Stimulated activated CD8-positive, alpha-beta memory T cell treated with anti-CD3 and anti-CD28 coated beads, Interleukin-12 subunit alpha, Interleukin-12 subunit beta, amount 100 ng/mL, for 4 hours (primary cell): ENCODE measurements around the gene OGT.
"Not testable (repeated sequence)": the region's sequence is repeated elsewhere in the genome, so short reads cannot be mapped to it uniquely, and the experiment has no call there.

Source experiments
- DNase-seq: peaks from one replicate; pipeline ENCODE4 v3.0.0-alpha.2; 2020; ENCODE audit warnings: low read depth

Gene OGT

DNA sequence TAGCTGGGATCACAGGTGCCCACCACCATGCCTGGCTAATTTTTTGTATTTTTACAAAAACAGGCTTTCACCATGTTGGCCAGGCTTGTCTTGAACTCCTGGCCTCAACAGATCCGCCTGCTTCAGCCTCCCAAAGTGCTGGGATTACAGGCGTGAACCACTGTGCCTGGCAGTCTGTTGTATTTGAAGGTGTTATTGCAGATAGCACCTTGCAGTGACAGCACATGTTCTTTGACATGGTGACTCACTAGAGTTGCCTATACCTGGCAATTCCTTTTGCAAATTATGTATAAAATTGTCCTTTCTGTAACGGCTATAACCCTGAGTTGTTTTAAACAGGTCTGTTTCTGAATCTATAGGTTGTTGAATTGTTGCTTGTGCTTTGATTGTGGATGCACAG is 7.9 kb downstream of the OGT start:
- no peak for DNase-seq

DNA sequence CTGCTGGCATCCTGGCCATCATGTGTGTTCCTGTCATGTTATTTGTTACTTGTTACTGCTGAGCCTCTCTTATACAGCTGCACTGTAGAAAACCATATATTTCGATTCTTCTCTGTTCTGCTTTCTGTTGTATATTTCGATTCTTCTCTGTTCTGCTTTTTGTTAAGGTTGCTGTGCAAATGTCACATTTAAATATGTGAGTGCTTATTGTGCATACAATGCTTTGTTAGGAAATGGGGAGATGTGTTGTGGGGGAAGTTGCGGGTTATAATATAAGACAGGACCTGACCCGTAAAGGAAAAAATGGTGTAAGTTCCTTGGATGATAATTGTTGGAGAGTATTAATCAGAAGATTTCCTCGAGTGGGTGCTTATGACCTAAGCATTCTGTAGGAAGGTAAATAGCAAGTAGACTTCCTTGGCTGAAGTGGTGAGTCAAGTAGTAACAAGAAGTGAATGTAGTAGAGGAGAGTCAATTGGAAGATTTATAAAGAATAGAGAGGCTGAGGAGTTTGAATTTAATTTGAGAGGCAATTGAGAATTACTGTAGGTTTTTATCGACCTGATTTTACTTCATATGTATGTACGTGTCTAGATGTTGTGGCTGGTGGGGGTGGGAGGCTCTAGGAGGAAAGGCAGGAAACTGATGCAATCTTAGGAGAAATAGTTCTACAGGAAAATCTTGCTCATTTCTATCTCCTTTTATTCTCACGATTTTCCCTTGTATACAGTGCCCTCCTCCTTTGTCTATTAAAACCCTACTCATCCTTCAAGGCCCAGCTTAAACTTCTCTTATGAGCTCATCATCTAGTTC is 8.5 kb downstream of the OGT start:
- no peak for DNase-seq

DNA sequence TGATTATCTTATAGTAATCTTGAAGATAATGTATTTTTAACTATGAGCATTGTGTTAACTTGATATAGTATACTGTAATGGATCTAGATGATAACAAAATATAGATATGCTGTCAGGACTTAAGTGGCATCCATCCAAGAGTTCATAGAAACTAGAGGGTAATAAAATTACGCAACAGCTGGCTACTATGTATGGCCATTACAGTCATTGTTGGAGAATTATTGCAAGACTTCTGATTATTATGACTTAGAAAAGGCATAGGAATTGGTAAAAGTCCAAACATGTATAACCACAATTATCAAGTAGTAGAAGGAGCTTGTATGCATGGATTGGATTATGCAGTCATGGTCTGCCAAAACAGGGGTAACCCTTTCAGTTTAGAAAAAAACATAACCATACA is 9.5 kb downstream of the OGT start:
- no peak for DNase-seq

DNA sequence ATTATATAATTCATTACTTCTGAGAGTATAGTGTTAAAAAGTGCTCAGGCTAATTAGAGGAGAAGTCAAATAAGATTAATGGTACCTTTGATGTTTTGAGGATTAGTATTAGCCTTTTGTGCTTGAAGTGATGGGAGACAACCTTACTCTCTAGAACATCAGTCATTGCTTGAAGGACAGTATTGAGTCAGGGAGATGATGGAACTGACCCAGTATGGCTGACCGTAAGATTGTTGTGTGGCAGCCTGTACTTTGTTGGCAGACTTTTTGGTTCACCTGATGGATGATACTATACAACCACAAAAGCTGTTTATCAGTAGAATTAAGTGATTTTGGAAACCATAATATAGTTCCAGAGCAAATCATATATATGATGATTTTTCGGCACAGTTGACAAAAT is 9.9 kb downstream of the OGT start:
- no peak for DNase-seq

DNA sequence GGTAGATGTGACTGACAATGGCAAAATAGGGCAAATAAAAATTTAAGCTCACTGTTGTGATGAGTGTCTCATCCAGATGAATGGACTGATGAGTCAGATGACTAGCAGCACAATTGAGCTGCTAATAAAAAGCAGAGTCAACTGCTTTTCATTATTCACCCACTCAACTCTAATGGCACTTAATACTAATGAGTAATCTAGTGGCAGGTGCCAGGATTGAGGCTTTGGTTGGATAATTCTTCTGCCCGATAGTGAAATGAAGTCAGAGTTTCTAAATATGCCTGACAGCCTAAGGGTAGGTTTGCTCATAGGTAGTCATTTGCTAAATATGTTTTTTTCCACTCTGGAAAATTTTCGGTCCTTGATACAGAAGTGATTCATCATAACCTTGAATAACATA is 10.4 kb downstream of the OGT start:
- DNase-seq = no peak

DNA sequence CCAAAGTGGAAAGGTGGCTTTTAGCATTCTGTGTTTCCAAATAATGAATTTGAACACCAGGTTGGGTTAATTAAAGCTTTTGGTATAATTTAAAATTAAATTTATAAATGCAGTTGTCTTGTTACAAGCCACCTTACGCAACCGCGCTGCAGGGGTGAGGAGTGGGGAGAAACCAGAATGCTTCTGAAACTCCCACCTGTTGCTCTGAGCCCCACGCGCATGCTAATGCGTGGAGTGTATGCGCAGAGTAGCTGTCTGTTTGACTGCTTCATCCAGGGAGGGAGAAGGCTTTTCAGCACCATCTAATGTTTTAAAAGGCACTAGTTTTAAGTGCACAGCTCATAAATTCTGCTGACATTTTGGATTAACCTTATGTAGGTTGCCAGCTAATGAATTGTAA is 12.5 kb downstream of the OGT start:
- no peak for DNase-seq

DNA sequence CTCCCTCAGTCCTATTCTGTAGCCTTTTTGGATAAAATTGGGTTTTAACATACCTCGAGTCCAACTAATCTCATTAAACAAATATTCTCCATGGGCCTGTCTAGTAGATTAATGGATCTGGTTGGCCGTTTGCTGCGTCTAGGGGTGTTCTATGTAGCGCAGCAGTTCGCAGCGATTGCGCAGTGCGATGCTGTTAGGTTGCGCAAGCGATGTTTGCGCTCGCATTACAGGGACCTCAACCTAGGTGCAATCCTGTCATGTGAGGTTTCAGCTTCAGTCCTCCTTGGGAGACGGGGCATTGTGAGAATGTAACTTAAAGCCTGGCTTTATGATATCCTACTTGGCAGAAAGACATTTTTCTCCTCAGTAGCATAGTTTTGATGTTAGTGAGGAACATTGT is 14.0 kb downstream of the OGT start:
- DNase-seq = no peak

DNA sequence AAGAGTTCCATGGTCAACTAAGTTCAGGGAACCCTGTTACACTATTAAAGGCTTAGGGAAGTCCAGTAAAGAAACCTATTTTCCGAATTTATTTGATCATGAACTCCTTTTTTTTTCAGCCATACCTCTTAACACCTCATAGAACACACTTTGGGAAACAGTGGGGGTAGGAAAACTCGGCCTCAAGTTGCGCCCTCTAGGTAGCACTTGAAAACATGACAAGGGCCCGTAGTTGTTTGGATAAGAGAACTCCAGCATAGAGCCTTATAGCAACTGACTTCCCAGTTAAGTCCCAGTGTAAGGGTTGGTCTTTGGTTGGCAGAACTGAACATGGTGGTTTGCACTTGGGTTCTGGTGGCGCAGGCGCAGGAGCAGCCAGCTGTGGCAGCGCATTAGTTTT is 14.4 kb downstream of the OGT start:
- DNase-seq = no peak

DNA sequence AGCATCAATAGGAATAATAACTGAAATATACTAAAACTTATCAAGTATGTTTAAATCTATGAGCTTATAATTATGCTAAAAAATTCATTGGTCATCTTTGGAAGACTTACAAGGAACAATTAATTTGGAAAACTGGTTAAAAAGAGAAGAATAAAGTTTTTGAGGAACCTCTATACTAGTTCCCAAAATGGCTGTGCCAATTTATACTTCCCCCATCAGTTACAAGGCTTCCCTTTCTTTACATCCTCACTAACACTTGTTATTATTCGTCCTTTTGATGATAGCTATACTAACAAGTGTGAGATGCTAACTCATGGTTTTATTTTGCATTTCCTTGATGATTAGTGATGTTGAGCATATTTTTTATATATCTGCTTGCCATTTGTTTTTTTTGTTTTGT is 17.1 kb downstream of the OGT start:
- no peak for DNase-seq

DNA sequence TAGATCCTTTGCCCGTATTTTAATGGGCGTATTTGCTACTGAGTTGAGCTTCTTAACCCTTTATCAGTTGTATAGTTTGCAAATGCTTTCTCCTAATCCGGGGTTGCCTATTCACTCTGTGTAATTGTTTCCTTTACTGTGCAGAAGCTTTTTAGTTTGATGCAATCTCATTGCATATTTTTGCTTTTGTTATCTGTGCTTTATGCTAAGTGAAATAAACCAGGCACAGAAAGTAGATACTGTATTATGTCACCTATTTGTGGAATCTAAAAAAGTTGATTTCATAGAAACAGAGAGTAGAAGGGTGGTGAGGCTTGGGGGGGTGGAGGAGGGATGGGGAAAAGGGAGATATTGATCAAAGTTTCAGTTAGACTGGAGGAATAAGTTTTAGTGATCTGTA is 17.7 kb downstream of the OGT start:
- no peak for DNase-seq

DNA sequence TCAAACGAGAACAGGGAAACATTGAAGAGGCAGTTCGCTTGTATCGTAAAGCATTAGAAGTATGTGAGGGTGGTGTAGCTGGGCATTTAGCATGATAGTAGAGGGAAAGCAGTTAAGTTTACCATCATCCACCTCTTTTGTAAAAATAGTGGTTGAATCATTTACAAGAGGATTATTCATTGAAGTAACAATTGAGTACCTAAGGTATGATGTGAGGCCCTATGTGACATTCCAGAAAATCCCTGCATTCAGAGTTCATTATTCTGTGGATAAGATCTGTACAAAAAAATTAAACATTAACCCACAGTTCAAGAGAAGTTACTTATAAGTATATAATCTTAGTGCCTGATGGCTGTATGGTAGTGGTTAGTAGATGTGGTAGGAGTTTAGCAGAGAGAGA is 23.1 kb downstream of the OGT start:
- no peak for DNase-seq

DNA sequence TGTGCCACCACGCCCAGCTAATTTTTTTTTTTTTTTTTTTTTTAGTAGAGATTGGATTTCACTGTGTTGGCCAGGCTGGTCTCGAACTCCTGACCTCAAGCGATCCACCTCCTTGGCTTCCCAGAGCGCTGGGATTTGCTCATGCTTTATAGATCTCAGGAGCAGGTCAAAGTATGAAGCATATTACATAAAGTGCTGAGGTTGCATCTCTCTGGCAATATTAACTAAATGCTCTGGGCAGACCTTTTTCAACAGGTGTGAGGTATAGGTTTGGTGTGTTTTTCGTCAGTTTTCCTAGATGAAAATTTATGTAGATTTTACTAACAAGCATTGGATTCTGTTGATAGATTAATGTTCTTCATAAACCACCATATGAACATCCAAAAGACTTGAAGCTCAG is 26.0 kb downstream of the OGT start:
- DNase-seq = no peak

DNA sequence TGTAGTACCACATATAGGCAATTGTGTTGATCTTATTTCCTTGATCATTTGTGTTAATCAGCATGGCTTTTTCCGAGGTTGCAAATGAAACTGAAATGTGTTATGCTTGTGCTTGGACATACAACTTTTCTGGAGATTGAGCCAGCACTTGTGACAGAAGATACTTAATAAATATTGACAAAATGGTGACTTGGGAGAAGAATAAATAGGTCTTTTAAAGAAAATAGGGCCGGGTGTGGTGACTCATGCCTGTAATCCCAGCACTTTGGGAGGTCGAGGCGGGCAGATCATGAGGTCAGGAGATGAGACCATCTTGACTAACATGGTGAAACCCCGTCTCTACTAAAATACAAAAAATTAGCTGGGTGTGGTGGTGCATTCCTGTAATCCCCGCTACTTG is 26.9 kb downstream of the OGT start:
- DNase-seq = not testable (repeated sequence)

DNA sequence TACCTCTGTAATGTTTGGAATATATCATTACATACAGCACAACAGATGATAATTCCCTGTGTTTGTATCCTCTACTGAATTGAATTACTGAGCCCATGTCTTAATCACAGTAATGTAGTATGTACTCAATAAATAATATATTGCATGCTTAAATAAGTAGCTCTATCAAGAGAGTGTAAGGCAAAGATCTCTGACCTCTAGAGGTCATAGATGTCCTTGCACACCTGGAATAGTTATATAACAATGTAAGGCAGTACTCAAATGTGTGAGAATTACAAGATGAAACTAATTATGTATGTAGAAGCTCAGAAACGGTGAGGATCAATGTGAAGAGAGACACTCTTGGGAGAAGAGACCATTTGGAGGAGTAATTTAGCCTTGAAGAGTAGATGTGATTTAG is 31.0 kb downstream of the OGT start:
- no peak for DNase-seq

DNA sequence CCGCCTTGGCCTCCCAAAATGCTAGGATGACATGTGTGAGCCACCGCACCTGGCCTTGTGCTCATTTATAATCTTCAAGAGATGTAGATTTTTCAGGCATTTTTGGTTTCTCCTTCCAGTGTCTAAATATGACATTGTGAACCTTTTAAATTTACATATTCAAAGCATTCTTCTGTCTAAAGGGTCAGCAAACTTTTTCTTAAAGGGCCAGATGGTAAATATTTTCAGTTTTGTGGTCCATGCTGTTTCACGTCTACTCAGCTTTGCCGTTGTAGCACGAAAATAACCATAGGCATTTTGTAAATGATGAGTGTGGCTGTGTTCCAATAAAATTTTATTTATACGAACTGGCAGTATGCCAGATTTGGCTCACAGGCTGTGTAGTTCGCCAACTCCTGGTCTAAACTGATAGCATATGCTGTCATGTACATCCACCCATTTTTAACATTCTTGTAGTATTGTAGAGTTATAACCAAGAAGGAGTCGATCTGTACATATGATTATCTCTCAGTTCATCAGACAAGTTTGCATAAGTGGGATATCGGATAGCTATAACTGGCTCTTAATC is 32.7 kb downstream of the OGT start:
- no peak for DNase-seq

DNA sequence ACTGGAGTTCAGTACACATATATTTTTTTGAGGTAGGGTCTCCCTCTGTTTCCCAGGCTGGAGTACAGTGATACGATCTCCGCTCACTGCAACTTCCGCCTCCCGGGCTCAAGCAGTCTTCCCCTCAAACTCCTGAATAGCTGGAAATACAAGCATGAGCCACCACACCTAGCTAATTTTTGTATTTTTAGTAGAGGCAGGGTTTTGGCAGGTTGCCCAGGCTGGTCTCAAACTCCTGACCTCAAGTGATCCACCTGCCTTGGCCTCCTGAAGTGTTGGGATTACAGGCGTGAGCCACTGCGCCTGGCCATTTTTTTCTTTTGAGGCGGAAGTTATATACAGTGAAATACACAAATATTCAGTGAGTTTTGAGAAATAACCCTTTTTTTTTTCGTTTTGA is 38.5 kb downstream of the OGT start:
- not testable (repeated sequence) for DNase-seq

DNA sequence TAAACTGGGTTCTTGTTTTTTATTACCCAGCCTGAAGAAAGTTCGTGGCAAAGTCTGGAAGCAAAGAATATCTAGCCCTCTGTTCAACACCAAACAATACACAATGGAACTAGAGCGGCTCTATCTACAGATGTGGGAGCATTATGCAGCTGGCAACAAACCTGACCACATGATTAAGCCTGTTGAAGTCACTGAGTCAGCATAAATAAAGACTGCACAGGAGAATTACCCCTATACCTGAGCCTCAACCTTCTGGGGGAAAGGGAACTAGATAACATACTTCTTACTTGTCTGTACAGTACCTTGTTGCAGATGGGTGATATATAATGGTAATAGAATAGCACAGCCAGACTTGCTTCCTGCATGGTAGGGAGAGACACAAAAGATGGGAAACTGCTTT is 40.7 kb downstream of the OGT start:
- no peak for DNase-seq

DNA sequence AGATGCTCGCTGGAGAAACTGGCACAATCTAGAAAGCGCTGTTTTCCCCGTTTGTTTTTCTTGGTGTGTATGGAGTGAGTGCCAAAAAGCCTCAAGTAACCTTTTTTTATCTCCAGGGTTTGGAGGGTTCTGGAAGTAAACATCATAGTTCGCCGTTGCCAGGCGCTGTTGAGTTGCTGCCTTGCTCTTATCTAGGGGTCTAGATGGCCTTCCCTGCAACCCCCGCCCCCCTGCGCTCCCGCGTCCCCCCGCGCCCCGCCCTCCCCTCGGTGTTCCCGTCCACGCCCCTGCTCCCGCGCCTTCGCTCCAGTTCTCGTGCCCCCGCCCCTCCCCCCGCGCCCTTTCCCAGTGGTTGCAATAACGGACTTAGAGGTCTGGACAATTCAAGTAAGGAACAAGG is 44.8 kb downstream of the OGT start:
- no peak for DNase-seq

DNA sequence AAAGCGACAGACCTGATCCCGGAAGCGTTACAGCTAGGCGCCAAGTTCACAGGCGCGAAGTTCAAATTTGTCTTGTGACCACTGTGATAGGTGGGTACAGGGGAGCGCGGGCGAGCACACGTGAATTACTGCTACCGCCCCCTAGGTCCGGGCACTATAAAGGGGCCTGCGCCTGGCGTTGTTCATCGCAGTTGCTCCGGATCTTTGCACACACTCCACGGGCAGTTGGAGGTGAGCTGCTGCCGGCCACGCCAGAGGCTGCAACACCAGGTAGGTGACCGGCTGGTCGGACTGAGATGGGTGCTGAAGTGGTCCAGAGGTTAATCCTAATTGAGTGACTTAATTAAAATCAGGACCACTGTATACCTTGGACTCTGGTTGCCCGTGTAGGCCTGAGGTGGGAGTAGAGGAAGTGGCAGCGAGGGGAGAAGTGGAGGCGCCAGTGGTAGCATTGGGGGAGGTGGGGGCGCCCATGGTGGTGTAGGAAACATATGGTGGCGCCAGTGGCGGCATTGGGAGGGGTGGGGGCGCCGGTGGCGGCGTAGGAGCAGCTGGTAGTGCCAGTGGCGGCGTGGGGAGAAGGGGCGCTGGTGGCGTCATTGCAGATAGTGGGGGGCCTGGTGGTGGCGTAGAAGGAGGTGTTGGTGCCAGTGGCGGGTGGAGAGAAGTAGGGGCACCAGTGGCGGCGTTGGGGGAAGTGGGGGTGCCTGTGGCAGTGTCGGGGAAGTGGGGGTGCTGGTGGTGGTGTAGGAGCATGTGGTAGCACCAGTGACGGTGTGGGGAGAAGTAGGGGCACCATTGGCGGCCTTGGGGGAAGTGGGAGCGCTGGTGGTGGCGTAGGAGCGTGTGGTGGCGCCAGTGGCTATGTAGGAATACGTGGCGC is 45.6 kb downstream of the OGT start, which contains the start of gene GCNA:
TSS of gene GCNA (plus strand) at position 185 of the 883 bp plus-strand sequence. CDS start 2,385 bp downstream, outside the sequence.
- DNase-seq = no peak

DNA sequence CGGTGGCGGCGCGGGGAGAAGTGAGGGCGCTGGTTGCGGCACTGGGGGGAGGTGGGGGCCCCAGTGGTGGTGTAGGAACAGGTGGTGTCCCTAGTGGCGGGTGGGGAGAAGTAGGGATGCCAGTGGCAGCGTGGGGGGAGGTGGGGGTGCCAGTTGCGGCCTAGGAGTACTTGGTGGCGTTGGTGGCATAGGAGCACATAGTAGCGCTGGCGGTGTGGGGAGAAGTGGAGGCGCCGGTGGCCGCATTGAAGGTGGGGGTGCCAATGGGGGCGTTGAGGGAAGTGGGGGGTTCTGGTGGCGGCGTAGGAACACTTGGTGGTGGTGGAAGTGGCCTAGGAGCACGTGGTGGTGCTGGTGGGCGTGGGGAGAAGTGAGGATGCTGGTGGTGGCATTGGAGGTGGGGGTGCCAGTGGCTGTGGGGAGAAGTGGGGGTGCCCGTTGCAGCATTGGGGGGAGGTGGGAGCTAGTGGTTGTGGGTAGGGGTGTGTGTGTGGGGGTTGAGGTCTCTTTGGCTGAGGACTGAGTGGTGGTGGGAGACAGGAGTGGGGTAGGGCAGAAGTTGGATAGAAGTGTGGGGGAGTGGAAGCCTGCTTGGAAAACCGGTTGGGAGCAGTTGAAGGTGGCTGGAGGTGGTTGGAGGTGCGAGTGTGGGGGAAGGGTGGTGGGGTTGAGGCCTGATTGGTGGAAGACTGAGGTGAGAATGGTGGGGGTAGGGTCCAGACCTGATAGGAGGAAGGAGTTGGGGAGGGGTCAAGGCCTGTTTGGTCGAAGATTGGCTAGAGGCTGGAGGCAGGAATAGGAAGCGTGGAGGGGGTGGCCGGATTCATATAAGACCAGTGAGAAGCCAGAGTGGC is 46.5 kb downstream of the OGT start:
- DNase-seq = no peak

DNA sequence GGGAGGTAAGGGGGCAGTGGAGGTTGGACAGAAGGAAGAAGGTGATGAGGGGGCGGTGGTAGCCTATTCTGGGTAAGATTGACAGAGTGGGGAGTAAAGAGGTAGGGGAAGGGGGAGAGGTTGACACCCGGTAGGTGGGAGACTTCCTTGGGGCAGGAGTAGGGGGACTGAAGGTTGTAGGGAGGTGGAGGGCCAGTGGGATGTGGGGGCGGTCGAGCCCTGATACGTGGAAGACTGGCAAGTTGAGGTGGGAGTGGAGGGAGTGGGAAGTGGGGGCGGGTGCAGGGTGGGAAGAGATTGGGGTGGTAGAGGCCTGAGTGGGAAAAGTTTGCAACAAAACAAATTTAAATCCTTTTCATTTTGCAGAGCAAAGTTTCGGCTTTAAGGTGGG is 47.1 kb downstream of the OGT start:
- DNase-seq = no peak

DNA sequence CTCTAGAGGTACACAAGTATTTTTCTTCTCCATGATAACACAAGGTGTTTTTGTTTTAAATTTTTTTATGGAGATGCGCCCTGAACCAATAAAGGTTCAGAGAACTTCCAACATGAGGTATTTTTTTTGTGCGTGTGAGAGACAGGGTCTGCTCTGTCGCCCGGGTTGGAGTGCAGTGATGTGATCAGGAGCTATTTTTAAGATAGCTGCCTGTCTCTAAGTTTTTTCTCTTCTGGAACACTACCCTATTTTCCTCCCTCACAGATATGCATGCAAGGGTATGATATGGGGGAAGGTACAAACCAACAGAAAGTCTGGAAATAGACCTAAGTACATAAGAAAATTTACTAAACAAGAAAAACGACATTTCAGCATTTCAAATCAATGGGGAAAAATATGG is 48.3 kb downstream of the OGT start:
- DNase-seq = no peak
